ENCODE data around the gene SMCHD1. TPM values are rescaled to one million over a fixed set of nuclear protein-coding genes. Genes with fewer than 3 reads are reported as not detected.

The SMCHD1 gene
- total and polyA plus RNA-seq, 10 of the 15 experiments (the other 5 are each of a cell fraction or from before 2014, with no cell fraction given) = 6.0 to 110 (median 48.0) TPM

GRCh38 chr18:2846636-2847316, 191.2 kb downstream of the SMCHD1 start, which contains the start of gene EMILIN2:
EMILIN2 (plus strand) TSS chr18:2847006; CDS start chr18:2847189, 183 bp downstream.
- Histone ChIP-seq H3K4me3 (peak within 1 kb of the TSS; percentile 59), H3K4me2 (ENCODE audit: control insufficient read depth, insufficient read depth) (peak within 1 kb of the TSS; percentile 81)
- RAD21 ChIA-PET (ENCODE audit: unreplicated experiment) = no interaction called here

More at GRCh38 chr18:2846636-2847316, 191.2 kb downstream of the SMCHD1 start, which contains the start of gene EMILIN2:
- ChIA-PET POLR2A (interaction anchor here (0.7 kb wide), 1 partner anchor 381 kb away, joined by 3 read pairs; no protein-coding TSS in a partner anchor), SMC1A (ENCODE audit: uncharacterized antibody, unreplicated experiment) (no interaction called here), CTCF (no interaction called here)
- no peaks in the 10 kb centered on the region for H3K9me3 ChIP-seq (replicated peaks; ENCODE audit: control insufficient read depth, insufficient read depth, low read length)
- H3K4me1 ChIP-seq (ENCODE audit: control insufficient read depth, insufficient read depth, low read length) = no peaks in the 10 kb centered on the region
- ATAC-seq (peak; percentile 81), FAIRE-seq (no peak), DNase-seq (ENCODE audit: low read depth, low spot score) (no peak)
- H2AFZ ChIP-seq (ENCODE audit: control insufficient read depth, low read depth, low read length) = peak within 1 kb of the TSS; percentile 47
- no peaks in the 10 kb centered on the region for H3K36me3 ChIP-seq (ENCODE audit: control insufficient read depth in 2 of 2, insufficient read depth in 2 of 2, low read length in 1 of 2)
- in situ Hi-C loops (cut with MboI) (no loop called here), intact Hi-C loops (cut with micrococcal nuclease; ENCODE audit: unreplicated experiment) (no loop called here)
- H4K20me1 ChIP-seq (ENCODE audit: control insufficient read depth, insufficient read depth) = no peaks in the 10 kb centered on the region
- no peaks in the 10 kb centered on the region for H3K79me2 ChIP-seq (ENCODE audit: control insufficient read depth, insufficient read depth, low read length)
- peak; percentile 93 to 94 for TF ChIP-seq BHLHE40 (IDR thresholded peaks at IDR 0.05; ENCODE audit: borderline replicate concordance in 1 of 2, low read depth in 2 of 2, low read length in 1 of 2)
- 0 out of 2 replicates have a peak, but pooled peaks have one; percentile 18 for TF ChIP-seq GATAD2B (conservative IDR thresholded peaks at IDR 0.05; ENCODE audit: low read depth)
- TF ChIP-seq NR2F1 (conservative IDR thresholded peaks at IDR 0.05) = 0 out of 2 replicates have a peak, but pooled peaks have one; percentile 24
- TF ChIP-seq, protein P1, sequence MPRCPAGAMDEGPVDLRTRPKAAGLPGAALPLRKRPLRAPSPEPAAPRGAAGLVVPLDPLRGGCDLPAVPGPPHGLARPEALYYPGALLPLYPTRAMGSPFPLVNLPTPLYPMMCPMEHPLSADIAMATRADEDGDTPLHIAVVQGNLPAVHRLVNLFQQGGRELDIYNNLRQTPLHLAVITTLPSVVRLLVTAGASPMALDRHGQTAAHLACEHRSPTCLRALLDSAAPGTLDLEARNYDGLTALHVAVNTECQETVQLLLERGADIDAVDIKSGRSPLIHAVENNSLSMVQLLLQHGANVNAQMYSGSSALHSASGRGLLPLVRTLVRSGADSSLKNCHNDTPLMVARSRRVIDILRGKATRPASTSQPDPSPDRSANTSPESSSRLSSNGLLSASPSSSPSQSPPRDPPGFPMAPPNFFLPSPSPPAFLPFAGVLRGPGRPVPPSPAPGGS (IDR thresholded peaks at IDR 0.05; ENCODE audit: borderline replicate concordance, insufficient read depth, low read depth, low read length, poor library complexity, severe bottlenecking) = no peak
- no peak for TF ChIP-seq RAD51 (IDR thresholded peaks at IDR 0.05)
- peak in 1 of 2 experiments; percentile 17; a peak in 2 of 4 replicates for TF ChIP-seq IKZF2 (IDR thresholded peaks at IDR 0.05)
- TF ChIP-seq SPI1 (IDR thresholded peaks at IDR 0.05; ENCODE audit: borderline replicate concordance, insufficient read depth, low read depth, low read length) = peak; percentile 71; the same call in 1 of the 2 replicates
- TF ChIP-seq NBN (IDR thresholded peaks at IDR 0.05) = 0 out of 2 replicates have a peak, but pooled peaks have one; percentile 32
- TF ChIP-seq NFXL1 (IDR thresholded peaks at IDR 0.05; ENCODE audit: borderline replicate concordance) = no peak
- peak; percentile 49 for TF ChIP-seq IKZF1 (conservative IDR thresholded peaks at IDR 0.05)
- no peak within 1 kb of the TSS for H3K27ac ChIP-seq (ENCODE audit: control insufficient read depth, insufficient read depth)
- WGBS (ENCODE audit: insufficient coverage, insufficient replicate concordance, low lambda C conversion rate, missing lambda C conversion rate) = 3% methylated on average over 41 of the region's 80 CpGs
- no TSS peak for BruUV-seq (replicated peaks)
- H3K27me3 ChIP-seq (replicated peaks in 1 of 2; ENCODE audit: control insufficient read depth in 2 of 2, insufficient read depth in 2 of 2, low read length in 1 of 2) = peaks cover 4 to 14% of the 10 kb centered on the region in 2 experiments
- H3K9ac ChIP-seq (ENCODE audit: control insufficient read depth, insufficient read depth, low read length) = no peak within 1 kb of the TSS; the same call in 1 of the 2 replicates
